Measurements from ENCODE around the gene DVL1. TPM values are rescaled to one million over a fixed set of nuclear protein-coding genes. Genes with fewer than 3 reads are reported as not detected.
A peak's percentile ranks its signal among the peaks of the same experiment; 100 is the strongest.

DVL1 gene
- total and polyA plus RNA-seq, 10 of the 15 experiments (the other 5 are each of a cell fraction or from before 2014, with no cell fraction given): 0.10 to 31.1 (median 4.6) TPM

DNA sequence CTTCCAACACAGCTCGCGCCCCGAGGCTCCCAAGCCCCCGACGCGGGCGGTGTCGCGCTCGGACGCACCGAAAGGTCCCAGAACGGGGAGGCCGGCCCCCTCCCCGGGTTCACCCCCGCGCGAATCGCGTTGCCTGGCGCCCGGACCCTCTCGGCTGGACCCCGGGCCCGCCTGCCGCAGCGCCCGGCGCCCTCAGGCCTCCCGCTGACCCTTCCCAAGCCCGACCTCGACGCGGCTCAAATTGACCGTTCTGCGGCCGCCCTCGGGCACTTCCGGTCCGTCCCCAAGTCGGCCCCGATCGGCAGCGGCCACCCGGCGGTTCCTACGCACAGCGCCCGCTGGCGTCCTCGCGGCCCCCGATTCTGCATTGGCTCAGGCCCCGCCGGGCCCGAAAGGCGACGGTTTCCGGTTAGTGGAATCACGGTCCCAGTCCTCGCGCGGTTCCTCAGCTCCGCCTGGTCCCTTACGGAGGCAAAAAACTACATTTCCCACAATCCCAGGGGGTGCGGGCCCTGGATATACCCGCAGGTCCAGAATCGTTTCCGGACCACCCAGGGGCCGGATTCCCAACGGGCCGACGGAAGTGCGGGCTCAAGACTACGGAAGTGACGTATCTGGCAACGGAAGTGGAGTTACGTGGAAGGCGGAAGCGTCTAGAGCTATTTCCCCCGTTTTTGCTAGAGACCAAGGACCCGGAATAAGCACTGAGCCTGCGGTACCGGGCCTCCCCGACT lies 25.9 kb upstream of the DVL1 start, which contains the start of gene AURKAIP1 (continued):
- TF ChIP-seq, protein P1, sequence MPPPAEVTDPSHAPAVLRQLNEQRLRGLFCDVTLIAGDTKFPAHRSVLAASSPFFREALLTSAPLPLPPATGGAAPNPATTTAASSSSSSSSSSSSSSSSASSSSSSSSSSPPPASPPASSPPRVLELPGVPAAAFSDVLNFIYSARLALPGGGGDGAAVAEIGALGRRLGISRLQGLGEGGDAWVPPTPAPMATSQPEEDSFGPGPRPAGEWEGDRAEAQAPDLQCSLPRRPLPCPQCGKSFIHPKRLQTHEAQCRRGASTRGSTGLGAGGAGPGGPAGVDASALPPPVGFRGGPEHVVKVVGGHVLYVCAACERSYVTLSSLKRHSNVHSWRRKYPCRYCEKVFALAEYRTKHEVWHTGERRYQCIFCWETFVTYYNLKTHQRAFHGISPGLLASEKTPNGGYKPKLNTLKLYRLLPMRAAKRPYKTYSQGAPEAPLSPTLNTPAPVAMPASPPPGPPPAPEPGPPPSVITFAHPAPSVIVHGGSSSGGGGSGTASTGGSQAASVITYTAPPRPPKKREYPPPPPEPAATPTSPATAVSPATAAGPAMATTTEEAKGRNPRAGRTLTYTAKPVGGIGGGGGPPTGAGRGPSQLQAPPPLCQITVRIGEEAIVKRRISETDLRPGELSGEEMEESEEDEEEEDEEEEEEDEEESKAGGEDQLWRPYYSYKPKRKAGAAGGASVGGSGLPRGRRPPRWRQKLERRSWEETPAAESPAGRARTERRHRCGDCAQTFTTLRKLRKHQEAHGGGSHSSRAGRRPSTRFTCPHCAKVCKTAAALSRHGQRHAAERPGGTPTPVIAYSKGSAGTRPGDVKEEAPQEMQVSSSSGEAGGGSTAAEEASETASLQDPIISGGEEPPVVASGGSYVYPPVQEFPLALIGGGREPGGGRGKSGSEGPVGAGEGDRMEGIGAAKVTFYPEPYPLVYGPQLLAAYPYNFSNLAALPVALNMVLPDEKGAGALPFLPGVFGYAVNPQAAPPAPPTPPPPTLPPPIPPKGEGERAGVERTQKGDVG (CRISPR knock-in tag; IDR thresholded peaks at IDR 0.05): no peak
- TF ChIP-seq SRF (IDR thresholded peaks at IDR 0.05; ENCODE audit: low read depth in 2 of 2, low read length in 2 of 2) (peak; percentile 53 to 85; a peak in 3 of 4 replicates), SUPT20H (IDR thresholded peaks at IDR 0.05; ENCODE audit: borderline replicate concordance, control insufficient read depth, low read depth, low read length) (no peak), LARP7 (IDR thresholded peaks at IDR 0.05) (peak; percentile 100), TAF1 (IDR thresholded peaks at IDR 0.05; ENCODE audit: borderline replicate concordance, low read depth, low read length) (peak; percentile 72), RB1 (IDR thresholded peaks at IDR 0.05; ENCODE audit: borderline replicate concordance) (peak; percentile 99), SP1 (IDR thresholded peaks at IDR 0.05; ENCODE audit: low read depth, low read length) (peak; percentile 88), CHD2 (IDR thresholded peaks at IDR 0.05; ENCODE audit: borderline replicate concordance, low read depth, low read length) (peak; percentile 99), HDGF (IDR thresholded peaks at IDR 0.05) (no peak), PRDM15 (CRISPR knock-in tag; IDR thresholded peaks at IDR 0.05) (no peak), CREB1 (IDR thresholded peaks at IDR 0.05; ENCODE audit: low read depth) (peak; percentile 94), EZH2 (IDR thresholded peaks at IDR 0.05; ENCODE audit: borderline replicate concordance, control insufficient read depth, low read depth, low read length) (no peak), RAD21 (IDR thresholded peaks at IDR 0.05; ENCODE audit: insufficient read depth, low read depth, low read length) (no peak), ETV6 (conservative IDR thresholded peaks at IDR 0.05 in 1 of 2, IDR thresholded peaks at IDR 0.05 in 1 of 2; ENCODE audit: borderline replicate concordance in 1 of 2, low read depth in 1 of 2) (peak in 1 of 2 experiments; percentile 66; a peak in 1 of 4 replicates), PBX3 (IDR thresholded peaks at IDR 0.05; ENCODE audit: insufficient replicate concordance, low read depth, low read length) (no peak)
- TF ChIP-seq, protein P2, sequence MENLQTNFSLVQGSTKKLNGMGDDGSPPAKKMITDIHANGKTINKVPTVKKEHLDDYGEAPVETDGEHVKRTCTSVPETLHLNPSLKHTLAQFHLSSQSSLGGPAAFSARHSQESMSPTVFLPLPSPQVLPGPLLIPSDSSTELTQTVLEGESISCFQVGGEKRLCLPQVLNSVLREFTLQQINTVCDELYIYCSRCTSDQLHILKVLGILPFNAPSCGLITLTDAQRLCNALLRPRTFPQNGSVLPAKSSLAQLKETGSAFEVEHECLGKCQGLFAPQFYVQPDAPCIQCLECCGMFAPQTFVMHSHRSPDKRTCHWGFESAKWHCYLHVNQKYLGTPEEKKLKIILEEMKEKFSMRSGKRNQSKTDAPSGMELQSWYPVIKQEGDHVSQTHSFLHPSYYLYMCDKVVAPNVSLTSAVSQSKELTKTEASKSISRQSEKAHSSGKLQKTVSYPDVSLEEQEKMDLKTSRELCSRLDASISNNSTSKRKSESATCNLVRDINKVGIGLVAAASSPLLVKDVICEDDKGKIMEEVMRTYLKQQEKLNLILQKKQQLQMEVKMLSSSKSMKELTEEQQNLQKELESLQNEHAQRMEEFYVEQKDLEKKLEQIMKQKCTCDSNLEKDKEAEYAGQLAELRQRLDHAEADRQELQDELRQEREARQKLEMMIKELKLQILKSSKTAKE (IDR thresholded peaks at IDR 0.05; ENCODE audit: low read depth, poor library complexity, severe bottlenecking): no peak
- TF ChIP-seq, protein P3, sequence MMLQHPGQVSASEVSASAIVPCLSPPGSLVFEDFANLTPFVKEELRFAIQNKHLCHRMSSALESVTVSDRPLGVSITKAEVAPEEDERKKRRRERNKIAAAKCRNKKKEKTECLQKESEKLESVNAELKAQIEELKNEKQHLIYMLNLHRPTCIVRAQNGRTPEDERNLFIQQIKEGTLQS (IDR thresholded peaks at IDR 0.05; ENCODE audit: borderline replicate concordance, extremely low read depth, low read depth, low read length): peak; percentile 28; the same call in 1 of the 2 replicates
